Measurements from ENCODE around the gene CYB5B.

Gene CYB5B

GRCh38 chr16:69485816-69486215 is 61.4 kb downstream of the CYB5B start:
- no peak for DNase-seq (ENCODE audit: low read depth in 2 of 2)

- DNase-seq (ENCODE audit: low read depth in 2 of 2) = no peak
Measured at GRCh38 chr16:69486272-69486671, 61.9 kb downstream of the CYB5B start.

GRCh38 chr16:69486724-69487123 is 62.3 kb downstream of the CYB5B start:
- DNase-seq (ENCODE audit: low read depth in 2 of 2) = no peak

- no peak for DNase-seq (ENCODE audit: low read depth in 2 of 2)
Measured at GRCh38 chr16:69490707-69491324, 66.4 kb downstream of the CYB5B start.

GRCh38 chr16:69494991-69495392 is 70.6 kb downstream of the CYB5B start:
- DNase-seq (ENCODE audit: low read depth in 2 of 2) = peak; percentile 13 to 25

GRCh38 chr16:69495821-69496220 is 71.4 kb downstream of the CYB5B start:
- DNase-seq (ENCODE audit: low read depth in 2 of 2) = no peak

- DNase-seq (ENCODE audit: low read depth in 2 of 2) = no peak
Measured at GRCh38 chr16:69496376-69496775, 72.0 kb downstream of the CYB5B start.

GRCh38 chr16:69496896-69497295 is 72.5 kb downstream of the CYB5B start:
- DNase-seq (ENCODE audit: low read depth in 2 of 2) = no peak

GRCh38 chr16:69497876-69498596 is 73.6 kb downstream of the CYB5B start:
- DNase-seq (ENCODE audit: low read depth in 2 of 2) = no peak

GRCh38 chr16:69498926-69499325 is 74.5 kb downstream of the CYB5B start:
- DNase-seq (ENCODE audit: low read depth in 2 of 2) = no peak

GRCh38 chr16:69499541-69500230 is 75.3 kb downstream of the CYB5B start:
- no peak for DNase-seq (ENCODE audit: low read depth in 2 of 2)

- no peak for DNase-seq (ENCODE audit: low read depth in 2 of 2)
Measured at GRCh38 chr16:69500496-69500895, 76.1 kb downstream of the CYB5B start.

GRCh38 chr16:69501956-69502745 is 77.7 kb downstream of the CYB5B start:
- no peak for DNase-seq (ENCODE audit: low read depth in 2 of 2)

- DNase-seq (ENCODE audit: low read depth in 2 of 2) = no peak
Measured at GRCh38 chr16:69503244-69503643, 78.8 kb downstream of the CYB5B start.

GRCh38 chr16:69508033-69508755 is 83.8 kb downstream of the CYB5B start:
- DNase-seq (ENCODE audit: low read depth in 2 of 2) = no peak

GRCh38 chr16:69509125-69509524 is 84.7 kb downstream of the CYB5B start:
- no peak for DNase-seq (ENCODE audit: low read depth in 2 of 2)

GRCh38 chr16:69511651-69512050 is 87.2 kb downstream of the CYB5B start:
- DNase-seq (ENCODE audit: low read depth in 2 of 2) = no peak

- DNase-seq (ENCODE audit: low read depth in 2 of 2) = no peak
Measured at GRCh38 chr16:69513180-69513966, 89.0 kb downstream of the CYB5B start.

- DNase-seq (ENCODE audit: low read depth in 2 of 2) = no peak
Measured at GRCh38 chr16:69514356-69514755, 89.9 kb downstream of the CYB5B start.

Measured in stimulated activated CD8-positive, alpha-beta memory T cell treated with anti-CD3 and anti-CD28 coated beads, Interleukin-15, amount 100 ng/mL, for 48 hours (primary cell).